C4-2B (cell line): ENCODE results near the gene ELMO1.

Source experiments
- ZFX ChIP-seq: fragments of 450-650 bp; IDR thresholded peaks from 2 replicates; pipeline ENCODE4 v1.6.1; 2017
- TF ChIP-seq, protein P1 (sequence below): fragments of 450-650 bp; conservative IDR thresholded peaks from 2 replicates; pipeline ENCODE4 v1.5.1; 2017; ENCODE audit warnings: mild to moderate bottlenecking

GRCh38 chr7:36863901-36864701 lies 584.6 kb downstream of the ELMO1 start:
- TF ChIP-seq, protein P1, sequence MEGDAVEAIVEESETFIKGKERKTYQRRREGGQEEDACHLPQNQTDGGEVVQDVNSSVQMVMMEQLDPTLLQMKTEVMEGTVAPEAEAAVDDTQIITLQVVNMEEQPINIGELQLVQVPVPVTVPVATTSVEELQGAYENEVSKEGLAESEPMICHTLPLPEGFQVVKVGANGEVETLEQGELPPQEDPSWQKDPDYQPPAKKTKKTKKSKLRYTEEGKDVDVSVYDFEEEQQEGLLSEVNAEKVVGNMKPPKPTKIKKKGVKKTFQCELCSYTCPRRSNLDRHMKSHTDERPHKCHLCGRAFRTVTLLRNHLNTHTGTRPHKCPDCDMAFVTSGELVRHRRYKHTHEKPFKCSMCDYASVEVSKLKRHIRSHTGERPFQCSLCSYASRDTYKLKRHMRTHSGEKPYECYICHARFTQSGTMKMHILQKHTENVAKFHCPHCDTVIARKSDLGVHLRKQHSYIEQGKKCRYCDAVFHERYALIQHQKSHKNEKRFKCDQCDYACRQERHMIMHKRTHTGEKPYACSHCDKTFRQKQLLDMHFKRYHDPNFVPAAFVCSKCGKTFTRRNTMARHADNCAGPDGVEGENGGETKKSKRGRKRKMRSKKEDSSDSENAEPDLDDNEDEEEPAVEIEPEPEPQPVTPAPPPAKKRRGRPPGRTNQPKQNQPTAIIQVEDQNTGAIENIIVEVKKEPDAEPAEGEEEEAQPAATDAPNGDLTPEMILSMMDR, result no peak
- TF ChIP-seq ZFX, result no peak
